Measurements from ENCODE around the gene MRAS.

MRAS gene

GRCh38 chr3:138347960-138348753 is at the start of gene MRAS:
Gene MRAS (plus strand): TSS chr3:138348579. CDS start chr3:138372884, 24,305 bp downstream.
- DNase-seq, result peak; percentile 80

- DNase-seq, result no peak
Measured at GRCh38 chr3:138300647-138301046, 47.7 kb upstream of the MRAS start.

GRCh38 chr3:138303474-138303873 is 44.9 kb upstream of the MRAS start:
- DNase-seq, result no peak

GRCh38 chr3:138307899-138308298 is 40.5 kb upstream of the MRAS start:
- no peak for DNase-seq

- no peak for DNase-seq
Measured at GRCh38 chr3:138308783-138309182, 39.6 kb upstream of the MRAS start.

GRCh38 chr3:138310494-138310893 is 37.9 kb upstream of the MRAS start:
- DNase-seq, result no peak

GRCh38 chr3:138314751-138315150 is 33.6 kb upstream of the MRAS start:
- DNase-seq, result no peak

GRCh38 chr3:138317687-138318086 is 30.7 kb upstream of the MRAS start:
- no peak for DNase-seq

- no peak for DNase-seq
Measured at GRCh38 chr3:138323971-138324370, 24.4 kb upstream of the MRAS start.

GRCh38 chr3:138325990-138326389 is 22.4 kb upstream of the MRAS start:
- no peak for DNase-seq

- no peak for DNase-seq
Measured at GRCh38 chr3:138326866-138327595, 21.3 kb upstream of the MRAS start.

- no peak for DNase-seq
Measured at GRCh38 chr3:138327831-138328230, 20.5 kb upstream of the MRAS start.

GRCh38 chr3:138328341-138328740 is 20.0 kb upstream of the MRAS start:
- no peak for DNase-seq

- DNase-seq, result peak; percentile 88
Measured at GRCh38 chr3:138329127-138329983, 19.0 kb upstream of the MRAS start, which contains the start of gene NME9. Gene NME9 (minus strand): TSS chr3:138329851. CDS start chr3:138329335, 516 bp downstream.

- no peak for DNase-seq
Measured at GRCh38 chr3:138329984-138330293, 18.4 kb upstream of the MRAS start.

- DNase-seq, result no peak
Measured at GRCh38 chr3:138331143-138331894, 17.1 kb upstream of the MRAS start.

- no peak for DNase-seq
Measured at GRCh38 chr3:138332472-138333073, 15.8 kb upstream of the MRAS start.

- peak; percentile 4 for DNase-seq
Measured at GRCh38 chr3:138334608-138335007, 13.8 kb upstream of the MRAS start.

- peak; percentile 6 for DNase-seq
Measured at GRCh38 chr3:138336454-138336999, 11.9 kb upstream of the MRAS start.

GRCh38 chr3:138338244-138338643 is 10.1 kb upstream of the MRAS start:
- no peak for DNase-seq

GRCh38 chr3:138338811-138339210 is 9.6 kb upstream of the MRAS start:
- peak; percentile 47 for DNase-seq

- no peak for DNase-seq
Measured at GRCh38 chr3:138340511-138340910, 7.9 kb upstream of the MRAS start.
